ENCODE measurements around the gene ITGAL.
A peak's percentile ranks its signal among the peaks of the same experiment; 100 is the strongest.
"Not testable (repeated sequence)": the region's sequence is repeated elsewhere in the genome, so short reads cannot be mapped to it uniquely, and the experiment has no call there.

ITGAL gene

DNA sequence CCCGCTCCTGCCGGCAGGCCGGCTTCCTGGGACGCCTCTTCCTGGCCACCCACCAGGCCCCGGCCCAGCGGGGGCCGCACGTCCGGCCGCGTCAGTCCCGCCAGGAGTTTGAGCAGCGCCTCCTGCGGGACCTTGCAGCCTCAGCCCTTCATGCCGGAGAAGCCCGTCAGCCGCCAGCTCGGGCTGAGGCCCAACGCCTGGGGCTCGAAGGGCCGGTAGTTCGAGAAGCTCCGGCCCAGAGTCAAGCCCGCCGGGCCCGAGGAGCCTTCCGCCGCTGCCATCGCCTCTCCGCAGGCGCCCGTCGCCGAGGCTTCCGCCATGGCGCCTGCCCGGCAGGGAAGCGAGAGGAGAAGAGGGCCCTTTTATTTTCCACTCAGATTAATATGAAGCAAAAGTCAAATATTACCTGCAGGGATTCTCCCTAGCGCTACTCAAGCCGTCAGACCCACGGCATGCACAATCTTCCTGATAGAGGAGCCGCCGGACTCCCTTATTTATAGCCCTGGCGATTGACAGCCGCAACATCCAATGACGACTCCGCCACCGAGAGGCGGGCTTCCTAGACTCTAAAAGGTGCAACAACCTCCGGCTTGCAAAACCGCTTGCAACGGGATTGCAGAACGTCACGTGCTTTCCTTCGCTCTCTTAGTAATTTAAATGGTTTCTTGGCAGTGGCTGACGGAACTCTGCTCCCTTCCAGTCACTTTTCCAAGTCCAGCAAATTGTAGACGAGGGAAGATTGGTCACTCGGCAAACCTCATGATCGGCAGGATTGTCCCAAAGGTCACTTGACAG lies 26.9 kb upstream of the ITGAL start, which contains the start of gene SEPHS2:
Gene SEPHS2, minus strand, starts transcription at position 467 of the 795 bp plus-strand sequence. Its CDS starts 147 bp downstream, at position 320.
- H3K4me3 ChIP-seq (replicated peaks; ENCODE audit: low read depth, low read length) = peak within 1 kb of the TSS; percentile 85
- DNase-seq (ENCODE audit: extremely low read depth, low read depth) = peak; percentile 89
- TF ChIP-seq, protein P1, sequence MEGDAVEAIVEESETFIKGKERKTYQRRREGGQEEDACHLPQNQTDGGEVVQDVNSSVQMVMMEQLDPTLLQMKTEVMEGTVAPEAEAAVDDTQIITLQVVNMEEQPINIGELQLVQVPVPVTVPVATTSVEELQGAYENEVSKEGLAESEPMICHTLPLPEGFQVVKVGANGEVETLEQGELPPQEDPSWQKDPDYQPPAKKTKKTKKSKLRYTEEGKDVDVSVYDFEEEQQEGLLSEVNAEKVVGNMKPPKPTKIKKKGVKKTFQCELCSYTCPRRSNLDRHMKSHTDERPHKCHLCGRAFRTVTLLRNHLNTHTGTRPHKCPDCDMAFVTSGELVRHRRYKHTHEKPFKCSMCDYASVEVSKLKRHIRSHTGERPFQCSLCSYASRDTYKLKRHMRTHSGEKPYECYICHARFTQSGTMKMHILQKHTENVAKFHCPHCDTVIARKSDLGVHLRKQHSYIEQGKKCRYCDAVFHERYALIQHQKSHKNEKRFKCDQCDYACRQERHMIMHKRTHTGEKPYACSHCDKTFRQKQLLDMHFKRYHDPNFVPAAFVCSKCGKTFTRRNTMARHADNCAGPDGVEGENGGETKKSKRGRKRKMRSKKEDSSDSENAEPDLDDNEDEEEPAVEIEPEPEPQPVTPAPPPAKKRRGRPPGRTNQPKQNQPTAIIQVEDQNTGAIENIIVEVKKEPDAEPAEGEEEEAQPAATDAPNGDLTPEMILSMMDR (IDR thresholded peaks at IDR 0.05; ENCODE audit: low read depth, low read length, missing control alignments) = peak; percentile 38

DNA sequence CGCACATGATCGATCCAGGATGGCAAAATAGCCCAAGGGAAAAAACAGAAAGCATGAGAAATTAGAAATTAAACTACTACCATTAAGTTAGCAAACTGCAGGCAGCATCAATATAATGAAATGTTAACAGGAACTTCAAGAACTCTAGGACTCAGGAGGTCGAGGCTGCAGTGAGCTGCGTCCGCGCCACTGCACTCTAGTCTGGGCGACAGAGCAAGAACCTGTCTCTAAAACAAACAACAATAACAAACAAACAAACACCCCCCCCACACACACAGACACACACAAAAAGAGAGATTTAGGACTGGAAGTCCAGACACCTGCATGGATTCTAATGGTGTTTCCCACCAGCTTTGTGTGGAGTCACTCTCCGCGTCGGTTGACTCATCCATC lies 26.3 kb upstream of the ITGAL start:
- peak overlapping the region; percentile 85 for H3K4me3 ChIP-seq (replicated peaks; ENCODE audit: low read depth, low read length)
- TF ChIP-seq, protein P1 (IDR thresholded peaks at IDR 0.05; ENCODE audit: low read depth, low read length, missing control alignments) = no peak
- no peak for DNase-seq (ENCODE audit: extremely low read depth, low read depth)

DNA sequence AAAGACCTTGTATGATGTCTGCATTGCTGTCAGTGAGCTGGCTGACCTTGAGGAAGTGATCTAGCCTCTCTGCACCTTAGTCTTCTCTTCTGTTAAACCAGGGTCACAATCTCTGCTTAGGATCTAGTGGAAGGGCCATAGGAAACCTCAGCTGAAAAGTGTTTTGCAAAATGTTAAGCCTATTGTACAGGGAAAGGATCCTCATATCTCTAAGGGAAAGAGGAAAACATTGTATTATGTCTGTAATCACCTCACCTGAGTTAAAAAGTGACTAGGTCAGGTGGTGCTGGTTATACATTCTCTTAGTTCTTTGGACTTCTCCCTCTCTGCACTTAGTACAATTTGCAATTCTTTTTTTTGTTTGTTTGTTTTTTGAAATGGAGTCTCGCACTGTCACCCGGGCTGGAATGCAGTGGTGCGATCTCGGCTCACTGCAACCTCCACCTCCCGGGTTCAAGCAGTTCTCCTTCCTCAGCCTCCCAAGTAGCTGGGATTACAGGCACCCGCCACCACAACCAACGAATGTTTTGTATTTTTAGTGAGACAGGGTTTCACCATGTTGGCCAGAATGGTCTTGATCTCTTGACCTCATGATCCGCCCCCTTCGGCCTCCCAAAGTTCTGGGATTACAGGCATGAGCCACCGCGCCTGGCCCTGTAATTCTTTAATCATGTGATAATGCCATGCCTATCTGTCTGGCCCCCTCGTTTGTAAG lies 24.9 kb upstream of the ITGAL start:
- DNase-seq (ENCODE audit: extremely low read depth, low read depth) = no peak
- no peak overlapping the region for H3K4me3 ChIP-seq (replicated peaks; ENCODE audit: low read depth, low read length)
- TF ChIP-seq, protein P1 (IDR thresholded peaks at IDR 0.05; ENCODE audit: low read depth, low read length, missing control alignments) = no peak

DNA sequence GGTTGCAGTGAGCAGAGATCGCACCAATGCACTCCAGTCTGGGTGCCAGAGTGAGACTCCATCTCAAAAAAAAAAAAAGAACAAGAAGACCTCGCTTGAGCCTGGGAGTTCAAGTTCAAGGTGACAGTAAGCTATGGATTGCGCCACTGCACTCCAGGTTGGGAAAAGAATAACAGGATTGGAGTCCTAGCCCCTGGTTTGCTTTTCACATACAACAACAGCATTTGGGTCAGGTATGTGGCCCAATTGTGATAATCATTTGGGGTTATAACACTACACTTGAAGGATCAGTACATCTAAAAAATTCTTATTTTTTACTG lies 23.5 kb upstream of the ITGAL start:
- no peak for DNase-seq (ENCODE audit: extremely low read depth, low read depth)
- TF ChIP-seq, protein P1 (IDR thresholded peaks at IDR 0.05; ENCODE audit: low read depth, low read length, missing control alignments) = no peak
- H3K4me3 ChIP-seq (replicated peaks; ENCODE audit: low read depth, low read length) = no peak overlapping the region

DNA sequence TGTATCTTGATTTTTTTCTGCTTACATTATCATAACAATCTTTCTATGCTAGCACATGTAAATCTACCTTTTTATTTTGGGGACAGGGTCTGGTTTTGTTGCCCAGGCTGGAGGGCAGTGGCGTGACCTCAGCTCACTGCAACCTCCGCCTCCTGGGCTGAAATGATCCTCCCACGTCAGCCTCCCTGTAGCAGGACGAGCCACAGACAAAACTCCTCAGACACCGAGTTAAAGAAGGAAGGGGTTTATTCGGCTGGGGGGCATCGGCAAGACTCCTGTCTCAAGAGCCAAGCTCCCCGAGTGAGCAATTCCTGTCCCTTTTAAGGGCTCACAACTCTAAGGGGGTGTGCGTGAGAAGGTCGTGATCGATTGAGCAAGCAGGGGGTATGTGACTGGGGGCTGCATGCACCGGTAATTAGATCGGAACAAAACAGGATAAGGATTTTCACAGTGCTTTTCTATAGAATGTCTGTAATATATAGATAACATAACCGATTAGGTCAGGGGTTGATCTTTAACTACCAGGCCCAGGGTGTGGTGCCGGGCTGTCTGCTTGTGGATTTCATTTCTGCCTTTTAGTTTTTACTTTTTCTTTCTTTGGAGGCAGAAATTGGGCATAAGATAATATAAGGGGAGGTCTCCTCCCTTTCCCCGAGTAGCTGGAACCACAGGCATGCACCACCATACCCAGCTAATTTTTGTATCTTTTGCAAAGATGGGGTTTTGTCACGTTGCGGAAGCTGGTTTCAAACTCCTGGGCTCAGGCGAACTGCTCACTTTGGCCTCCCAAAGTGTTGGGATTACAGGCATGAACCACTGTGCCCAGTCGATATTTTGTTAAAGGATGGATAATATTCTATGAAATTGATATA lies 19.6 kb upstream of the ITGAL start:
- not testable (repeated sequence) for H3K4me3 ChIP-seq (replicated peaks; ENCODE audit: low read depth, low read length); DNase-seq (ENCODE audit: extremely low read depth, low read depth)

DNA sequence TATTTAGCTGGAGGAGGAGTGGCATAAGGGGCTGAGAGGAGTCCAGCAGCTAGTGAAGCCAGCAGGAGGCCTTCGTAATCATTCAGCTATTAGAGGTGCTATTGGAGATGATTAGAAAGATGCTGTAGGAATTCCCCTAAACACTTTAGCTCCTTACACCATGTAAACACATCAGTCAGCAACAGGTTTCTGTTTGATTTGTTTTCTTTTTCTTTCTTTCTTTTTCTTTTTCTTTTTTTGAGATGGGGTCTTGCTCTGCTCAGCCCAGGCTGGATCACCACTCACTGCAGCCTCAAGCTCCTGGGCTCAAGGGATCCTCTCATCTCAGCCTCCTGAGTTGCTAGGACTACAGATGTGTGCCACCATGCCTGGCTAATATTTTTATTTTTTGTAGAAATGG lies 16.2 kb upstream of the ITGAL start:
- H3K4me3 ChIP-seq (replicated peaks; ENCODE audit: low read depth, low read length) = no peak overlapping the region
- DNase-seq (ENCODE audit: extremely low read depth, low read depth) = no peak
- TF ChIP-seq, protein P1 (IDR thresholded peaks at IDR 0.05; ENCODE audit: low read depth, low read length, missing control alignments) = no peak

DNA sequence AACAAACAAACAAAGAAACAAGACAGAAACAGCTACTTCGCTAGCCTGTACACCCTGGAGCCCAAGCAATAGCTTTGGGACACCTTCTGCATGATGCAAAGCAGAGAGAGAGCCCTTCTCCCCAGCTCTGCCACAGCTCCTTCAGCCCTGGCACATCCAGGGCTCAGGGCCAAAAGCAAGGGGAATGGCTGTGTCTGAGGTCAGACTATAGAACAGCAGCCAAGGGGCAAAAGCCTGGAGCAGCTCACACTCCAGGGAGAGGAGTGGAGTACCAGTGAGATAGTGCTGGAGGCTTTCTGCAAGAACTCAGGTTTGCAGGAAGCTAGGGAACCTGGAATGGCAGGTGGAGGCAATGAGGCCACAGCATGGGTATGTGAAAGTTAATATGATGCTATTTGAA lies 15.3 kb upstream of the ITGAL start:
- no peak for DNase-seq (ENCODE audit: extremely low read depth, low read depth)
- TF ChIP-seq, protein P1 (IDR thresholded peaks at IDR 0.05; ENCODE audit: low read depth, low read length, missing control alignments) = no peak

More for the DNA sequence above, 15.3 kb upstream of the ITGAL start:
- H3K4me3 ChIP-seq (replicated peaks; ENCODE audit: low read depth, low read length) = no peak overlapping the region
